ENCODE data around the gene HUWE1. TPM values are rescaled to one million over a fixed set of nuclear protein-coding genes. Genes with fewer than 3 reads are reported as not detected.
A peak's percentile ranks its signal among the peaks of the same experiment; 100 is the strongest.

The HUWE1 gene
- total and polyA plus RNA-seq, 9 of the 15 experiments (the other 6 are each of a cell fraction or from before 2014, with no cell fraction given), result 23.9 to 204 (median 65.1) TPM

DNA sequence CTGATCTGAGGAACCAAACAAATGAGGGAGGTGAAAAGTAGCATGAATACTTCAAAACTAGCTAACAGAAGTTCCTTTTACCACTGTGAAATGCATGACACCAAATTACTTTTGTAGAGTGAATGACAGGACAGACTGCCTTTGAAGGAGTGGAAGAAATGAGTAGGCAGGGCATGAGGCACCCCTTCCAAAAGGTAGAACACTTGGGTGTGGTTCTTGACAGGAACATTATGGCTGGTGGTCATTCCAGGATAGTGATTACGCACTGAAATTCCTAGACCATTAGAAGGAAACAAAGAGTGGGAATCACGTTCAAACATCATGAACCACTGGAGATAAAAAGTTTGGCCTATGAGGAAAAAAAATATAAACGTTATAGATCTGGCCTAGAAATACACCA, 4.9 kb downstream of the HUWE1 start:
- in situ Hi-C loops (cut with MboI), result no loop called here
- no peak for TF ChIP-seq CCNT2 (IDR thresholded peaks at IDR 0.05; ENCODE audit: borderline replicate concordance, extremely low read depth, insufficient read length, low read depth, low read length)
- TF ChIP-seq, protein P1, sequence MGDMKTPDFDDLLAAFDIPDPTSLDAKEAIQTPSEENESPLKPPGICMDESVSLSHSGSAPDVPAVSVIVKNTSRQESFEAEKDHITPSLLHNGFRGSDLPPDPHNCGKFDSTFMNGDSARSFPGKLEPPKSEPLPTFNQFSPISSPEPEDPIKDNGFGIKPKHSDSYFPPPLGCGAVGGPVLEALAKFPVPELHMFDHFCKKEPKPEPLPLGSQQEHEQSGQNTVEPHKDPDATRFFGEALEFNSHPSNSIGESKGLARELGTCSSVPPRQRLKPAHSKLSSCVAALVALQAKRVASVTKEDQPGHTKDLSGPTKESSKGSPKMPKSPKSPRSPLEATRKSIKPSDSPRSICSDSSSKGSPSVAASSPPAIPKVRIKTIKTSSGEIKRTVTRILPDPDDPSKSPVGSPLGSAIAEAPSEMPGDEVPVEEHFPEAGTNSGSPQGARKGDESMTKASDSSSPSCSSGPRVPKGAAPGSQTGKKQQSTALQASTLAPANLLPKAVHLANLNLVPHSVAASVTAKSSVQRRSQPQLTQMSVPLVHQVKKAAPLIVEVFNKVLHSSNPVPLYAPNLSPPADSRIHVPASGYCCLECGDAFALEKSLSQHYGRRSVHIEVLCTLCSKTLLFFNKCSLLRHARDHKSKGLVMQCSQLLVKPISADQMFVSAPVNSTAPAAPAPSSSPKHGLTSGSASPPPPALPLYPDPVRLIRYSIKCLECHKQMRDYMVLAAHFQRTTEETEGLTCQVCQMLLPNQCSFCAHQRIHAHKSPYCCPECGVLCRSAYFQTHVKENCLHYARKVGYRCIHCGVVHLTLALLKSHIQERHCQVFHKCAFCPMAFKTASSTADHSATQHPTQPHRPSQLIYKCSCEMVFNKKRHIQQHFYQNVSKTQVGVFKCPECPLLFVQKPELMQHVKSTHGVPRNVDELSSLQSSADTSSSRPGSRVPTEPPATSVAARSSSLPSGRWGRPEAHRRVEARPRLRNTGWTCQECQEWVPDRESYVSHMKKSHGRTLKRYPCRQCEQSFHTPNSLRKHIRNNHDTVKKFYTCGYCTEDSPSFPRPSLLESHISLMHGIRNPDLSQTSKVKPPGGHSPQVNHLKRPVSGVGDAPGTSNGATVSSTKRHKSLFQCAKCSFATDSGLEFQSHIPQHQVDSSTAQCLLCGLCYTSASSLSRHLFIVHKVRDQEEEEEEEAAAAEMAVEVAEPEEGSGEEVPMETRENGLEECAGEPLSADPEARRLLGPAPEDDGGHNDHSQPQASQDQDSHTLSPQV (IDR thresholded peaks at IDR 0.05), result no peak
- TF ChIP-seq NFRKB (IDR thresholded peaks at IDR 0.05; ENCODE audit: low read depth), result no peak
- TF ChIP-seq POLR2G (IDR thresholded peaks at IDR 0.05; ENCODE audit: low read depth, low read length), result no peak
- TF ChIP-seq MAX (CRISPR knock-in tag; IDR thresholded peaks at IDR 0.05), result no peak
- TF ChIP-seq GMEB1 (CRISPR knock-in tag; IDR thresholded peaks at IDR 0.05), result no peak
- TF ChIP-seq NR3C1 (CRISPR knock-in tag; IDR thresholded peaks at IDR 0.05), result no peak
- TF ChIP-seq SP2 (IDR thresholded peaks at IDR 0.05; ENCODE audit: extremely low read depth, low read depth, low read length, poor library complexity, severe bottlenecking), result no peak
- TF ChIP-seq MEF2D (tag; conservative IDR thresholded peaks at IDR 0.05; ENCODE audit: low read depth), result no peak
- TF ChIP-seq FOXM1 (IDR thresholded peaks at IDR 0.05; ENCODE audit: low read depth), result no peak
- TF ChIP-seq FOXM1 (CRISPR knock-in tag; IDR thresholded peaks at IDR 0.05; ENCODE audit: low read depth), result no peak
- no peak for TF ChIP-seq SP1 (CRISPR knock-in tag; IDR thresholded peaks at IDR 0.05)
- intact Hi-C loops (cut with micrococcal nuclease), result loop anchor here (5.0 to 10.0 kb wide), 2 partner anchors 151 to 363 kb away; partner anchors contain the start of gene PHF8
- H3K79me2 ChIP-seq (ENCODE audit: control insufficient read depth, insufficient read depth, low read length), result peaks cover 89% of the 10 kb centered on the region
- H3K27ac ChIP-seq (ENCODE audit: extremely low read depth, low read depth, low read length), result no peak overlapping the region; the same call in 2 of the 3 replicates
- no peak overlapping the region for H2AFZ ChIP-seq (ENCODE audit: low read depth, low read length)
- peaks cover 11% of the 10 kb centered on the region for H4K20me1 ChIP-seq (replicated peaks; ENCODE audit: control insufficient read depth, insufficient read depth, low read length)
- H3K4me3 ChIP-seq, result no peak overlapping the region; the same call in 1 of the 2 replicates
- peak overlapping the region in 1 of 2 experiments; percentile 100; a peak in 2 of 4 replicates for H3K9ac ChIP-seq (ENCODE audit: insufficient read depth in 1 of 2, low read depth in 2 of 2, low read length in 2 of 2)
- CTCF ChIA-PET (ENCODE audit: low intra/inter-chr PET ratio), result no interaction called here
- H3K4me1 ChIP-seq (replicated peaks in 1 of 2; ENCODE audit: control insufficient read depth in 2 of 2, insufficient read depth in 2 of 2, low read length in 2 of 2), result peaks cover 8 to 9% of the 10 kb centered on the region in 2 experiments; a peak in 3 of 5 replicates
- peaks cover 54% of the 10 kb centered on the region for H3K36me3 ChIP-seq (ENCODE audit: control insufficient read depth, insufficient read depth, low read length)
- BruUV-seq (replicated peaks), result no TSS peak
- no peak overlapping the region; the same call in 1 of the 2 replicates for H3K4me2 ChIP-seq (ENCODE audit: insufficient read depth, low read length)
- DNase-seq (ENCODE audit: extremely low read depth in 1 of 4, low spot score in 3 of 4), result no peak
- WGBS (ENCODE audit: insufficient coverage, low coverage, missing lambda C conversion rate), result 51% methylated on average over 3 of the region's 3 CpGs
- no peaks in the 10 kb centered on the region for H3K9me3 ChIP-seq (replicated peaks; ENCODE audit: control insufficient read depth, insufficient read depth, low read depth, low read length)
- POLR2A ChIA-PET, result interaction anchor here (1.3 kb wide), 1 partner anchor 12 kb away, joined by 5 read pairs; no protein-coding TSS in a partner anchor
- FAIRE-seq, result no peak
- H3K9me1 ChIP-seq (ENCODE audit: control insufficient read depth, insufficient read depth, low read length), result no peaks in the 10 kb centered on the region
- H3K27me3 ChIP-seq (ENCODE audit: control insufficient read depth in 2 of 2, insufficient read depth in 2 of 2, low read length in 2 of 2), result no peaks in the 10 kb centered on the region
- ATAC-seq, result no peak

All from K562 (cell line).